ENCODE results near the gene HS6ST3.

HS6ST3 gene

DNA sequence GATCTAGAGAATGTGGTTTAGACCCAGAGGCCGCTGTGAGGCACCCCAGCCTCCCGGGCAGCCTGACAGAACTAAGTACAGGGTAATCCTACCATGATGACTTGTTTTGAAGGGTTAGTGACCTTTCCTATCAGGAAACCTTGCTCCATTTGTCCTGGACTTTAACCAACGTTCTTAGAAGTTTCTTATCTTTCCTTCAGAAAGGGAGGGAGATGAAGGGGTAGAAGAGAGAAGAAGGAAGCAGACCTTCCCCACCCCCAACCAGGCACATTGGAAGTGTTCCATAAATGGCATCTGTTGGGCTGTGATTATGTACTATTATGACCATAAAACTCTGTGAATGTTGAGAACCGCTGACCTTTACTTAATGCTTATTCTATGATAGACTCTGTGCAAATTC is 720.2 kb downstream of the HS6ST3 start:
- H3K9me3 ChIP-seq = no peaks in the 10 kb centered on the region
- intact Hi-C loops (cut with DNase I; ENCODE audit: low total_unique reads) = no loop called here
- peak overlapping the region; percentile 81 to 84 for H3K27ac ChIP-seq
- H3K36me3 ChIP-seq = no peaks in the 10 kb centered on the region
- H3K4me3 ChIP-seq = no peak overlapping the region
- no peak for DNase-seq
- TF ChIP-seq, protein P1, sequence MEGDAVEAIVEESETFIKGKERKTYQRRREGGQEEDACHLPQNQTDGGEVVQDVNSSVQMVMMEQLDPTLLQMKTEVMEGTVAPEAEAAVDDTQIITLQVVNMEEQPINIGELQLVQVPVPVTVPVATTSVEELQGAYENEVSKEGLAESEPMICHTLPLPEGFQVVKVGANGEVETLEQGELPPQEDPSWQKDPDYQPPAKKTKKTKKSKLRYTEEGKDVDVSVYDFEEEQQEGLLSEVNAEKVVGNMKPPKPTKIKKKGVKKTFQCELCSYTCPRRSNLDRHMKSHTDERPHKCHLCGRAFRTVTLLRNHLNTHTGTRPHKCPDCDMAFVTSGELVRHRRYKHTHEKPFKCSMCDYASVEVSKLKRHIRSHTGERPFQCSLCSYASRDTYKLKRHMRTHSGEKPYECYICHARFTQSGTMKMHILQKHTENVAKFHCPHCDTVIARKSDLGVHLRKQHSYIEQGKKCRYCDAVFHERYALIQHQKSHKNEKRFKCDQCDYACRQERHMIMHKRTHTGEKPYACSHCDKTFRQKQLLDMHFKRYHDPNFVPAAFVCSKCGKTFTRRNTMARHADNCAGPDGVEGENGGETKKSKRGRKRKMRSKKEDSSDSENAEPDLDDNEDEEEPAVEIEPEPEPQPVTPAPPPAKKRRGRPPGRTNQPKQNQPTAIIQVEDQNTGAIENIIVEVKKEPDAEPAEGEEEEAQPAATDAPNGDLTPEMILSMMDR (IDR thresholded peaks at IDR 0.05) = no peak
- peaks cover 0 to 76% (median 35%) of the 10 kb centered on the region in 4 donors for H3K4me1 ChIP-seq
- H3K27me3 ChIP-seq = no peaks in the 10 kb centered on the region

DNA sequence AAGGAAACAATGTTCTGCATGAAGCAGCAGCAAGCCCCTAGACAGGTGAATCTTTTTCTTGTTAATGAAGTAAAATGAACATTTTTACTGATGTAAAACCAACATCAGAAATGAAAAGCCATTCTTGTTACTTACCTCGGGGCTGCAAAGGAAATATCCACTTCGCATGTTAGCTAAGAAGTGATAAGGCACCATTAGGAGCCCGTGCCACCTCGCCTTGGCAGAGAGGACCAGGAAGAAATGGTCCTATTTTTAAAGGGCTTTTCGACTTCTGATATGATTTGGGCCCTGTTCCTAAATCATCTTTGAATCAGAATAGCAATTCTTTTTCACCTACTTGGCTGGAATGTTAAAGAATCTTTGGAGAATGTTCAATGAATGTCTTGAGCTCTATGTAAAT is 721.1 kb downstream of the HS6ST3 start:
- no peak for DNase-seq
- H3K4me1 ChIP-seq = peaks cover 0 to 86% (median 42%) of the 10 kb centered on the region in 4 donors
- H3K27me3 ChIP-seq = no peaks in the 10 kb centered on the region
- H3K9me3 ChIP-seq = no peaks in the 10 kb centered on the region
- TF ChIP-seq, protein P1 (IDR thresholded peaks at IDR 0.05) = no peak
- intact Hi-C loops (cut with DNase I; ENCODE audit: low total_unique reads) = no loop called here
- H3K27ac ChIP-seq = peak overlapping the region; percentile 81 to 84
- H3K4me3 ChIP-seq = no peak overlapping the region
- H3K36me3 ChIP-seq = no peaks in the 10 kb centered on the region

GRCh38 chr13:96816261-96816660 is 726.4 kb downstream of the HS6ST3 start:
- Histone ChIP-seq H3K4me1 (peaks cover 0 to 83% (median 29%) of the 10 kb centered on the region in 4 donors), H3K4me3 (no peak overlapping the region), H3K9me3 (no peaks in the 10 kb centered on the region), H3K27ac (peak overlapping the region; percentile 85 to 91), H3K27me3 (no peaks in the 10 kb centered on the region), H3K36me3 (no peaks in the 10 kb centered on the region)
- intact Hi-C loops (cut with DNase I; ENCODE audit: low total_unique reads) = no loop called here
- DNase-seq = peak; percentile 80 to 88
- TF ChIP-seq, protein P1 (IDR thresholded peaks at IDR 0.05) = no peak

GRCh38 chr13:96816874-96817273 is 727.0 kb downstream of the HS6ST3 start:
- TF ChIP-seq, protein P1 (IDR thresholded peaks at IDR 0.05) = no peak
- H3K9me3 ChIP-seq = no peaks in the 10 kb centered on the region
- intact Hi-C loops (cut with DNase I; ENCODE audit: low total_unique reads) = no loop called here
- no peak overlapping the region for H3K4me3 ChIP-seq
- H3K27ac ChIP-seq = peak overlapping the region; percentile 85 to 91
- no peaks in the 10 kb centered on the region for H3K27me3 ChIP-seq
- H3K36me3 ChIP-seq = no peaks in the 10 kb centered on the region
- DNase-seq = no peak
- peaks cover 0 to 83% (median 30%) of the 10 kb centered on the region in 4 donors for H3K4me1 ChIP-seq

DNA sequence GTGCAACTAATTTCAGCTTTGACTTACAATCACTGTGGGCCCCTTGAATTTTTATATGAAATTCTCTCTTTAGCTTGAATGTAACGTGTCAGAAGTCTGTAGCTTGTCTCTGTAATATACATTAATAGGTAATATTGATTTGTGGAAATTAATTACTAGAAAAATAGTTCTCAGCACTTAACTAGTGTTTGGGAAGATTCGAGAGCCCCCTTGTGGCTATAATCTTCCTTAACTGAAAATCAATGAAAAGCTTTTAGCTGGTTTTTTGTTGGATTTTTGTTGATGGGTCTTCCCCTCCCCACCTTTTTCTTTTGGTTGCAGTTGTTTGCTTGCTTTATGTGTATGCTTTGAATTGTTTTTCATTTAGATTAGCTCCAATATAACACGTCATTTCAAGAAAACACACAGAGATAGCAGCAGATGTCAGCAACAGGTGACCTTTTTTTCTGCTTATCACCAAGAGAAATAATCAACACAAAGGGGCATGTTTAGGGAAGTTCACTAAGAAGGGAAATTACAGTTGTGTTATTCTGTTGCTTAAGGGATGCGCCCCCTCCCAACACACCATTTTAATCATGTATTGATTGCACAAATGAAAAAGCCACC is 727.5 kb downstream of the HS6ST3 start:
- no peaks in the 10 kb centered on the region for H3K27me3 ChIP-seq
- peak overlapping the region; percentile 85 to 91 for H3K27ac ChIP-seq
- H3K4me1 ChIP-seq = peaks cover 0 to 83% (median 33%) of the 10 kb centered on the region in 4 donors
- intact Hi-C loops (cut with DNase I; ENCODE audit: low total_unique reads) = no loop called here
- DNase-seq = no peak
- H3K9me3 ChIP-seq = no peaks in the 10 kb centered on the region
- TF ChIP-seq, protein P1 (IDR thresholded peaks at IDR 0.05) = peak; percentile 55 to 62
- no peak overlapping the region for H3K4me3 ChIP-seq
- no peaks in the 10 kb centered on the region for H3K36me3 ChIP-seq

Measured in tibial artery (tissue), 4 donors.